ENCODE data around the gene KREMEN2. TPM values are rescaled to one million over a fixed set of nuclear protein-coding genes. Genes with fewer than 3 reads are reported as not detected.

Gene KREMEN2
- total and polyA plus RNA-seq, 9 donors: 0.18 to 0.57 (median 0.23) TPM; not detected in 5

GRCh38 chr16:2952679-2953078, 11.4 kb upstream of the KREMEN2 start:
- no peak overlapping the region for H3K27ac ChIP-seq
- intact Hi-C loops (cut with DNase I): no loop called here
- no peak overlapping the region for H3K4me3 ChIP-seq
- no peaks in the 10 kb centered on the region for H3K4me1 ChIP-seq (ENCODE audit: insufficient read depth)
- WGBS, 3 donors: 54 to 78% (median 58%) methylated on average over 10 to 11 of the region's 11 CpGs
- H3K36me3 ChIP-seq: no peaks in the 10 kb centered on the region
- no peaks in the 10 kb centered on the region for H3K9me3 ChIP-seq
- no peak for DNase-seq
- H3K27me3 ChIP-seq: no peaks in the 10 kb centered on the region
- TF ChIP-seq CTCF (IDR thresholded peaks at IDR 0.05): no peak
- TF ChIP-seq EP300 (IDR thresholded peaks at IDR 0.05): no peak
- no peak for TF ChIP-seq POLR2A (IDR thresholded peaks at IDR 0.05)

DNA sequence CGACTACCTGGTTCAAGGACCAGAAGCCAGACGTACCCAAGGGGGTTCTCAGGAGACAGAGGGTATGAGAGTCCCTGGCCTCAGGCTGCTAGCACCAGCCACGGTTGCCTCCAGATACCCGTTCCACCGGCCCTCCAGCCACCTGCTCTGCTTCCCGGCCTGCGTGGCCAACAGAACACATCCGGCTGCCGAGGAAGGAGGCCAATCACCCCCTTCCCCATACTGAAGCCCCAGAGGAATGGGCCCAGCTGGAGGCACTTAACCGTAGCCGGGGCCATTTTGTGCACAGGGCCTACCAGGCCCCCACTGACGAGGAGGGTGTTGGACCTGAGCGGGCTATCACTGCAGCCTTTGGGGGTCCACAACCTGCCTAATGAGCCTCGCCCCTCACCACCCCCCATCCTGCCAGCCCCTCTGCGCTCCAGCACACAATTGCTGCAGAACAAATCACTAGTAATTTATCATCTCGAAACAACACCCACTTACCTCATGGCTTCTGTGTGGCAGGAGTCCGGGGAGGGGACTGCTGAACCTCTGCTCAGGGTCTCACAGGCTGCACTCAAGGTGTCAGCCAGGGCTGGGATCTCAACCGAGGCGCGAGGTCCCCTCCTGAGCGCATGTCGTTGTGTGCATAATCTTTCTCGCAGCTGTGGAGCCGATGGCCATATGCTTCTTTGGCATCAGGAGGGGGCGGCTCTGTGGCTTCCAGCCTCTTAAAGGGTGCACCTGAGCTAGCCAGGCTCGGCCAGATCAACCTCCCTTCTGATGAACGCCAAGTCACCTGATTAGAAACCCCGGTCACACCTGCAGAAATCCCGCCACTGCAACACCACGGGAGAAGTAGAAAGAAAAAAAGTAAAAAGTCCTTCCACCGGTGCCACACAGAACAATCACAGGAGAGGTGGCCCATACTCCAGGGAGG, 10.1 kb upstream of the KREMEN2 start:
- 44 to 60% (median 48%) methylated on average over 31 of the region's 31 CpGs for WGBS, 3 donors
- no peak for DNase-seq
- H3K36me3 ChIP-seq: no peaks in the 10 kb centered on the region
- H3K27me3 ChIP-seq: no peaks in the 10 kb centered on the region
- H3K4me3 ChIP-seq: no peak overlapping the region
- no peak overlapping the region for H3K27ac ChIP-seq
- H3K4me1 ChIP-seq (ENCODE audit: insufficient read depth): no peaks in the 10 kb centered on the region
- H3K9me3 ChIP-seq: no peaks in the 10 kb centered on the region
- intact Hi-C loops (cut with DNase I): no loop called here
- no peak for TF ChIP-seq EP300 (IDR thresholded peaks at IDR 0.05)
- no peak for TF ChIP-seq POLR2A (IDR thresholded peaks at IDR 0.05)
- no peak for TF ChIP-seq CTCF (IDR thresholded peaks at IDR 0.05)

DNA sequence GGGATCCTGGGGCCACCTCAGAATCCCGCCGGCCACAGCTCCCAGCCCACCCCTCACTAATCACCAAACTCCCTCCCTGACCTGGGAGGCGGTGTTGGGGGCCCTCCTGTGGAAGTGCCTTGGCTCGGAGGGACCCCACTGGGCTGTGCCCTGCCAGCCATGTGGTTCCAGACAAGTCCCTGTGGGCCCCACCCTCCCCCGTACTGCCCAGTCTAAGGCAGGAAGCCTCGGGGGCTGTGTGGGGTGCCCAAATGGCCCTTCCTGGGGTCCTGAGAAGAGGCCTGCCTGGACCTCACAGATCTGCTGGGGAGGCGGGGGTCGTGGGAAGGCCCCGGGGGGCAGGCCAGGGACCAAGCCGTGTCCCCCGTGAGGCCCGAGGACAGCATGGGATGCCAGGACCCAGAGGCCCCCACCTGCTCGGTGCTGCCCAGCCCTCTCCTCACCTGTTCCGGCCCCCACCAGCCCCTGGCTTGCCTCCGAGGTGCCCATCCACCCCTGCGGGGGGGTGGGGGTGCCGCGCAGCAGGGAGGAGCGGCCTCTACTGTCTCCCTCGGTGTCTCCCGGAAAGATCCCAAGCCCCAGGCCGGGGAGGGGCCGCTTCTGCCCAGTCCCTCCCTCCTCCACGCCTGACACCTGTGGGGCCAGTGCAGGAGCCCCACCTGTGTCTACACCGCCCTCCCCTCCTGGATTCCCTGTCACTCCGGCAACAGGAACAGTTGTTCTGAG, 9.3 kb upstream of the KREMEN2 start:
- Histone ChIP-seq H3K9me3 (no peaks in the 10 kb centered on the region), H3K27ac (no peak overlapping the region), H3K4me1 (ENCODE audit: insufficient read depth) (no peaks in the 10 kb centered on the region), H3K36me3 (no peaks in the 10 kb centered on the region), H3K4me3 (no peak overlapping the region), H3K27me3 (no peaks in the 10 kb centered on the region)
- 44 to 50% (median 45%) methylated on average over 26 of the region's 26 CpGs for WGBS, 3 donors
- TF ChIP-seq POLR2A (IDR thresholded peaks at IDR 0.05) (no peak), CTCF (IDR thresholded peaks at IDR 0.05) (no peak), EP300 (IDR thresholded peaks at IDR 0.05) (no peak)
- no peak for DNase-seq
- intact Hi-C loops (cut with DNase I): no loop called here

DNA sequence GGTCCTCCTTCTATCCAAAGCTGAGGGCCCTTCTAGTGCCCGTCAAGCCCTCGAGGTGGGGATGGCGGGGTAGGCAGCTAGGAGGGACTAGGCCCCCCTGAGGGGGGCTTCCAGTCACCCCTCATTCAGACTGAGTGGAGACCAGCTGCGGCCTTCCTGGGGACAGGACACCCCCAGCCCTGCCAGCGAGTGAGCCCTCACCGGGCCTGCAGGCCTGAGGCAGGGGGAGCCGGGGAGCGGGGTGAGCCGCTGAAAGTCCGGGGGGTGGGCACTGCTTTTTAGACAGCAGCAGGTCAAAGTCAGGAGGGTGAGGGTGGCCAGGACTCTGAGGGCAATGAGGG, 8.7 kb upstream of the KREMEN2 start:
- TF ChIP-seq CTCF (IDR thresholded peaks at IDR 0.05) (no peak), EP300 (IDR thresholded peaks at IDR 0.05) (no peak), POLR2A (IDR thresholded peaks at IDR 0.05) (no peak)
- Histone ChIP-seq H3K27ac (no peak overlapping the region), H3K36me3 (no peaks in the 10 kb centered on the region), H3K4me1 (ENCODE audit: insufficient read depth) (no peaks in the 10 kb centered on the region), H3K9me3 (no peaks in the 10 kb centered on the region), H3K27me3 (no peaks in the 10 kb centered on the region), H3K4me3 (no peak overlapping the region)
- no peak for DNase-seq
- intact Hi-C loops (cut with DNase I): no loop called here
- 28 to 65% (median 40%) methylated on average over 9 to 10 of the region's 10 CpGs for WGBS, 3 donors

All from ovary (tissue), 9 donors.